Measurements from ENCODE around the gene MRGPRF.
"Not testable (repeated sequence)": the region's sequence is repeated elsewhere in the genome, so short reads cannot be mapped to it uniquely, and the experiment has no call there.

Gene MRGPRF

GRCh38 chr11:69002110-69002569, 10.9 kb downstream of the MRGPRF start:
- no peak for DNase-seq

GRCh38 chr11:69001243-69002081, 11.6 kb downstream of the MRGPRF start:
- DNase-seq = no peak

GRCh38 chr11:69000831-69001242, 12.2 kb downstream of the MRGPRF start:
- no peak for DNase-seq

GRCh38 chr11:69000391-69000790, 12.7 kb downstream of the MRGPRF start:
- no peak for DNase-seq

- not testable (repeated sequence) for DNase-seq
Measured at GRCh38 chr11:68999748-69000355, 13.2 kb downstream of the MRGPRF start.

GRCh38 chr11:68999093-68999747, 13.8 kb downstream of the MRGPRF start:
- no peak for DNase-seq

- no peak for DNase-seq
Measured at GRCh38 chr11:68998390-68998911, 14.6 kb downstream of the MRGPRF start.

- DNase-seq = no peak
Measured at GRCh38 chr11:68997995-68998348, 15.1 kb downstream of the MRGPRF start.

GRCh38 chr11:68997124-68997994, 15.7 kb downstream of the MRGPRF start:
- no peak for DNase-seq

GRCh38 chr11:68996376-68997123, 16.5 kb downstream of the MRGPRF start:
- DNase-seq = no peak

GRCh38 chr11:68994894-68995285, 18.2 kb downstream of the MRGPRF start:
- DNase-seq = no peak

GRCh38 chr11:68994161-68994893, 18.7 kb downstream of the MRGPRF start:
- DNase-seq = no peak

- no peak for DNase-seq
Measured at GRCh38 chr11:68993546-68993945, 19.5 kb downstream of the MRGPRF start.

- no peak for DNase-seq
Measured at GRCh38 chr11:68992743-68993255, 20.2 kb downstream of the MRGPRF start.

GRCh38 chr11:68990995-68991780, 21.9 kb downstream of the MRGPRF start:
- no peak for DNase-seq

GRCh38 chr11:68989936-68990606, 23.0 kb downstream of the MRGPRF start:
- no peak for DNase-seq

GRCh38 chr11:68988491-68988890, 24.6 kb downstream of the MRGPRF start:
- DNase-seq = no peak

GRCh38 chr11:68987211-68987610, 25.8 kb downstream of the MRGPRF start:
- DNase-seq = no peak

- DNase-seq = no peak
Measured at GRCh38 chr11:68983801-68984200, 29.2 kb downstream of the MRGPRF start.

Measured in CD4-positive, alpha-beta T cell treated with Interleukin-17A for 1 hour (primary cell).